ENCODE data around the gene MYADM. TPM values are rescaled to one million over a fixed set of nuclear protein-coding genes. Genes with fewer than 3 reads are reported as not detected.

Gene MYADM
- total and polyA plus RNA-seq, 9 donors = 27.5 to 216 (median 134) TPM

DNA sequence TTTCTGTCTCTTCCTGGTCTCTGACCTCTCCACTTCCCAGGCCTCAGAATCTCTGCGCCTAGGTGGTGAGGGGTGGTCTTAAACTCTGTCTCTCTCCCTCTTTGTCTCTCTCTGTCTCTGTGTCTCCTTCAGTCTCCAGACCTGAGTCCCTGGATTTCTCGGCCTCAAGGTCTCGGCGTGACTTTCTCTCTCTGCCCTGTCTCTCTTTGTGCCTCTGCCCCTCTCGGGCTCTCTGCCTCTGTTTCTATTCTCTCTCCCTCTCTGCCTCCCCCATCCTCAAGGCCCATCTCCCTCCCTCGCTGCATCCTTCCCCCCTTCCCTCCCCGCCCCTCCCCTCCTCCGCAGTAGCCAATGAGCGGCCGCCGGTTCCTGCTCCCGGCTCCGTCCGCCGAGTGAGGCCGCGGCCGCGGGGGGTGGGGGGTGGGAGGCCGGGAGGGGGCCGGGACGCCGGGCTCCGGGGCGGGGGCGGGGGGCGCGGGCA is 41.3 kb downstream of the MYADM start, which contains the start of gene CACNG7:
CACNG7 (plus strand) TSS at position 344 of the 481 bp plus-strand sequence. CDS start 3,554 bp downstream, outside the sequence.
- Histone ChIP-seq H3K27me3 (peaks cover 3% of the 10 kb centered on the region), H3K27ac (no peak within 1 kb of the TSS), H3K9me3 (no peaks in the 10 kb centered on the region), H3K36me3 (no peaks in the 10 kb centered on the region), H3K4me1 (ENCODE audit: insufficient read depth) (peaks cover 2% of the 10 kb centered on the region), H3K4me3 (no peak within 1 kb of the TSS)
- 1% methylated on average over 19 to 28 of the region's 28 CpGs for WGBS, 3 donors
- intact Hi-C loops (cut with DNase I) = loop anchor here in 1 of 4 donors (10.0 kb wide), 1 partner anchor 64 kb away; no protein-coding TSS in a partner anchor
- no peak for DNase-seq
- TF ChIP-seq CTCF (IDR thresholded peaks at IDR 0.05) (no peak), EP300 (IDR thresholded peaks at IDR 0.05) (no peak), POLR2A (IDR thresholded peaks at IDR 0.05) (no peak)

DNA sequence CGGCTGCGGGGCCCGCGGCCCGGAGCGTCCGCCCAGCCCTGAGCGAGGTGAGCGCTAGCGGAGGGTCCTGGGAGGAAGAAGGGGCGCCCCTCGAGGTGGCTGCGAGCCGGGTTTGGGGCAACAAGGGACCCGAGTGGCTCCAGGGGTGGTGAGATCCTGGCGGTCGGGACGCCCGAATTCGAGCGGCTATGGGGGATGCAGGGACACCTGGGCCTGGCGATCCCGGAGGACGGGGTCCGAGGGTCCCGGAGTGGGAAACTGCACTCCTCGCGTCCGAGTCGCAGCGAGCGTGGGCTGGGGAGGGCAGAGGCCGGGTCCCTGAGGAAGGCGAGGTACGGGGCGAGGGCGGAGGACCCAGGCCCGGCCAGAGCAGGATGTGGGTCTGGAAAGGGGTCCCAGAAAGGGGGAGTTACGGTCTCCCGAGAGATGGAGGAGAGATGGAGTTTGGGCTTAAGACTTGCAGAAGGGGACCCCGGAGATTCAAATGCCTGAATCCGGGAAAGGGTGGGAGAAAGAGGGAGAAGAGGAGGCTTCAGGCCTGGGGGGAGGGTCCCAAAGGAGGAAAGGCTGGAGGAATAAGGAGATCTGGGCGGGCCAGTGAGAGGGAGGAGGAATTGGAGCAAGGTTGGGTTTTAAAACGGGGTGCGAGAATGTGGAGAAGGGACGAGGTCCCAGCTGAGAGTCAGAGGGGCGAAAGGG is 41.9 kb downstream of the MYADM start:
- no peak for DNase-seq
- Histone ChIP-seq H3K4me1 (ENCODE audit: insufficient read depth) (peaks cover 2% of the 10 kb centered on the region), H3K27ac (no peak overlapping the region), H3K4me3 (no peak overlapping the region), H3K9me3 (no peaks in the 10 kb centered on the region), H3K27me3 (peaks cover 3% of the 10 kb centered on the region), H3K36me3 (no peaks in the 10 kb centered on the region)
- TF ChIP-seq POLR2A (IDR thresholded peaks at IDR 0.05) (no peak), EP300 (IDR thresholded peaks at IDR 0.05) (no peak), CTCF (IDR thresholded peaks at IDR 0.05) (no peak)
- WGBS, 3 donors = 1% methylated on average over 35 to 47 of the region's 47 CpGs
- intact Hi-C loops (cut with DNase I) = loop anchor here in 1 of 4 donors (10.0 kb wide), 1 partner anchor 65 kb away; no protein-coding TSS in a partner anchor

GRCh38 chr19:53910170-53910518 is 42.5 kb downstream of the MYADM start:
- WGBS, 3 donors = 1 to 3% (median 1%) methylated on average over 13 of the region's 13 CpGs
- intact Hi-C loops (cut with DNase I) = no loop called here
- no peaks in the 10 kb centered on the region for H3K36me3 ChIP-seq
- no peaks in the 10 kb centered on the region for H3K9me3 ChIP-seq
- TF ChIP-seq CTCF (IDR thresholded peaks at IDR 0.05) = no peak
- no peak for TF ChIP-seq POLR2A (IDR thresholded peaks at IDR 0.05)
- TF ChIP-seq EP300 (IDR thresholded peaks at IDR 0.05) = no peak
- H3K4me1 ChIP-seq (ENCODE audit: insufficient read depth) = peaks cover 2% of the 10 kb centered on the region
- no peak for DNase-seq
- H3K27me3 ChIP-seq = peaks cover 3% of the 10 kb centered on the region
- H3K4me3 ChIP-seq = no peak overlapping the region
- no peak overlapping the region for H3K27ac ChIP-seq

DNA sequence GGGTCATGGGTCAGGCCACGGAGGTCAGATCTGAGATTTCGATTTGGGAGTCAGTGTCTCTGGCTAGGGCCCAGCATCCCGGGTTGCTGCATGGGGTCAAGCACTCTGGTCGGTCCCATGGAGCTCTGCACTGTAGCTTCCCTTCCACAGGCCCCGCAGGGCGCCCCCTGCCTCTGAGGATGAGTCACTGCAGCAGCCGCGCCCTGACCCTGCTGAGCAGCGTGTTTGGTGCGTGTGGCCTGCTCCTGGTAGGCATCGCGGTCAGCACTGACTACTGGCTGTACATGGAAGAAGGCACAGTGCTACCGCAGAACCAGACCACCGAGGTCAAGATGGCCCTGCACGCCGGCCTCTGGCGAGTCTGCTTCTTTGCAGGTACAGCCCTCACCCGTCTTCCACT is 45.0 kb downstream of the MYADM start:
- no peaks in the 10 kb centered on the region for H3K9me3 ChIP-seq
- no peak overlapping the region for H3K27ac ChIP-seq
- TF ChIP-seq POLR2A (IDR thresholded peaks at IDR 0.05) = no peak
- TF ChIP-seq EP300 (IDR thresholded peaks at IDR 0.05) = no peak
- no peak for TF ChIP-seq CTCF (IDR thresholded peaks at IDR 0.05)
- H3K27me3 ChIP-seq = peaks cover 3% of the 10 kb centered on the region
- intact Hi-C loops (cut with DNase I) = no loop called here
- DNase-seq = no peak
- WGBS, 3 donors = 63 to 65% (median 64%) methylated on average over 18 of the region's 18 CpGs
- peaks cover 2% of the 10 kb centered on the region for H3K4me1 ChIP-seq (ENCODE audit: insufficient read depth)
- H3K36me3 ChIP-seq = no peaks in the 10 kb centered on the region
- H3K4me3 ChIP-seq = no peak overlapping the region

Measured in ovary (tissue), 9 donors.